GM23338 (cell line): ENCODE data around the gene ADCY1. TPM values are rescaled to one million over a fixed set of nuclear protein-coding genes. Genes with fewer than 3 reads are reported as not detected.

ENCODE experiments used
- ATAC-seq: fragments of 200-7000 bp; cut with Tn5 transposase; 3 replicates; pipeline ENCODE4 v1.9.1; 2020
- DNase-seq: peaks from one replicate; pipeline ENCODE4 v3.0.0-alpha.2; 2015; ENCODE audit warnings: low spot score
- H2AFZ ChIP-seq: fragments of 200-600 bp; sonication (generic); 2 replicates; pipeline ENCODE4 v1.8.0; 2016; ENCODE audit warnings: antibody characterized with exemption, mild to moderate bottlenecking, moderate library complexity
- H3F3A ChIP-seq: fragments of 200-600 bp; sonication (generic); replicated peaks from 2 replicates; pipeline ENCODE4 v1.8.0; 2017; ENCODE audit warnings: antibody characterized with exemption, mixed run types, low read depth
- H3K27ac ChIP-seq: fragments of 200-600 bp; sonication (generic); 2 replicates; pipeline ENCODE4 v1.6.1; 2016; ENCODE audit warnings: low read depth
- H3K27me3 ChIP-seq: fragments of 200-600 bp; sonication (generic); 2 replicates; pipeline ENCODE4 v1.8.0; 2016; ENCODE audit warnings: mild to moderate bottlenecking, mixed run types, moderate library complexity; ENCODE audit not compliant: insufficient read depth
- H3K36me3 ChIP-seq: fragments of 200-600 bp; sonication (generic); 2 replicates; pipeline ENCODE4 v1.8.0; 2016; ENCODE audit warnings: mild to moderate bottlenecking; ENCODE audit not compliant: insufficient read depth
- H3K4me1 ChIP-seq: fragments of 200-600 bp; sonication (generic); 2 replicates; pipeline ENCODE4 v1.8.0; 2016; ENCODE audit warnings: mild to moderate bottlenecking, moderate library complexity; ENCODE audit not compliant: insufficient read depth
- H3K4me2 ChIP-seq: fragments of 200-600 bp; sonication (generic); 2 replicates; pipeline ENCODE4 v1.7.1; 2017; ENCODE audit warnings: mixed run types
- H3K4me3 ChIP-seq: fragments of 200-600 bp; sonication (generic); 2 replicates; pipeline ENCODE4 v1.6.1; 2016; ENCODE audit warnings: mixed run types
- H3K79me2 ChIP-seq: fragments of 200-600 bp; sonication (generic); replicated peaks from 2 replicates; pipeline ENCODE4 v1.8.0; 2017; ENCODE audit warnings: mild to moderate bottlenecking; ENCODE audit not compliant: insufficient read depth
- H3K9me2 ChIP-seq: fragments of 200-600 bp; sonication (generic); 2 replicates; pipeline ENCODE4 v1.8.0; 2017; ENCODE audit not compliant: insufficient read depth
- H4K20me1 ChIP-seq: fragments of 200-600 bp; sonication (generic); replicated peaks from 2 replicates; pipeline ENCODE4 v1.8.0; 2017; ENCODE audit warnings: mild to moderate bottlenecking; ENCODE audit not compliant: insufficient read depth
- H3K27ac Mint-ChIP-seq: 2 replicates; pipeline ENCODE4 v1.8.0; 2020; ENCODE audit warnings: inconsistent platforms, mild to moderate bottlenecking, moderate library complexity, mixed read lengths
- H3K27me3 Mint-ChIP-seq: 3 replicates; pipeline ENCODE4 v1.8.0; 2022; ENCODE audit warnings: low read depth, mild to moderate bottlenecking, moderate library complexity, mixed read lengths, inconsistent platforms; ENCODE audit not compliant: insufficient read depth, poor library complexity
- H3K36me3 Mint-ChIP-seq: 3 replicates; pipeline ENCODE4 v1.8.0; 2021; ENCODE audit warnings: low read depth, mild to moderate bottlenecking, inconsistent platforms, moderate library complexity, mixed read lengths
- H3K4me1 Mint-ChIP-seq: 3 replicates; pipeline ENCODE4 v1.8.0; 2020; ENCODE audit warnings: mild to moderate bottlenecking, inconsistent platforms, mixed read lengths
- H3K4me3 Mint-ChIP-seq: 3 replicates; pipeline ENCODE4 v1.8.0; 2021; ENCODE audit warnings: moderate library complexity, mild to moderate bottlenecking, inconsistent platforms, mixed read lengths
- H3K9me3 Mint-ChIP-seq: 3 replicates; pipeline ENCODE4 v1.8.0; 2020; ENCODE audit warnings: moderate library complexity, mild to moderate bottlenecking, inconsistent platforms, mixed read lengths
- EZH2phosphoT487 ChIP-seq: fragments of 200-600 bp; sonication (generic); IDR thresholded peaks from one replicate; pipeline ENCODE4 v1.8.1; 2018; ENCODE audit warnings: antibody characterized with exemption; ENCODE audit not compliant: unreplicated experiment
- NANOG ChIP-seq: IDR thresholded peaks from 2 replicates; pipeline ENCODE4 v1.6.1; 2016; ENCODE audit warnings: antibody characterized with exemption, borderline replicate concordance
- STAT1 ChIP-seq: IDR thresholded peaks from one replicate; pipeline ENCODE4 v1.6.1; 2016; ENCODE audit warnings: antibody characterized with exemption; ENCODE audit not compliant: unreplicated experiment
- ZNF114 ChIP-seq: fragments of 250-450 bp; sonication (Bioruptor Pico); IDR thresholded peaks from 2 replicates; pipeline ENCODE4 v1.5.0; 2020; ENCODE audit warnings: mild to moderate bottlenecking, moderate library complexity
- ZNF331 ChIP-seq: fragments of 250-450 bp; sonication (Bioruptor Pico); IDR thresholded peaks from 2 replicates; pipeline ENCODE4 v1.5.0; 2020; ENCODE audit warnings: low read depth, mild to moderate bottlenecking, moderate library complexity
- polyA plus RNA-seq: library from polyadenylated mRNA; unstranded; fragments of >200 nt; fragmentation: Nextera tagmentation; extraction: Ambion mirVana; gene quantifications from 2 replicates; pipeline ENCODE4 v1.2.1, GENCODE V29; 2016
- total RNA-seq: library from RNA; depleted of rRNA; stranded (reverse); fragments of >200 nt; shearing (Covaris generic); gene quantifications from 2 replicates; pipeline ENCODE4 v1.2.3, GENCODE V29; 2014
- TF ChIP-seq, protein P1 (sequence below), 2 experiments: fragments of 200-600 bp in 1 of 2; sonication (generic) in 1 of 2; conservative IDR thresholded peaks; 2 replicates each; pipeline versions ENCODE4 v1.5.1 to v1.6.1; 2016 to 2017; ENCODE audit warnings: antibody characterized with exemption in 2 of 2, low read depth in 2 of 2, mild to moderate bottlenecking in 2 of 2, moderate library complexity in 1 of 2
- TF ChIP-seq, protein P2 (sequence below): IDR thresholded peaks from one replicate; pipeline ENCODE4 v1.6.1; 2018; ENCODE audit warnings: antibody characterized with exemption; ENCODE audit not compliant: unreplicated experiment

Gene ADCY1
- total and polyA plus RNA-seq, 2 experiments from 2014 or later: 2.3 to 18.7 TPM

DNA sequence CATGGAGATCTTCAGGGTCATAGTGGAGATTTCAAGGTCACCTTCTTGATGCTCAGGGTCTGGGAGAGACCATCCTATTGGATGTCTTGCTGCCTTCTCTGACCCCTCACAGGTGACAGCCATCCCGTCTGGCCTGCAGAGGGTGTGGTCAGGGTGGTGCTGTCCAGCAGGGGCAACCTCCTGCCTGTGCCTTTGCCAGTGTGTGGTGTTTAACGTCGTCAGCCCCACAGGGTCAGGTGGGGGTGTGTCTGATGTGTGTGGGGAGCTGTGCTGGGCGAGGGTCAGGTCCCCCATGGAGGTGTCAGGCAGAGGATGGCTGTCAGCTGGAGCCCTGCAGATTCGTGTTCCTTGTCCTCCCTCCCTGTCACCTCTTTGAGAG lies 16.5 kb downstream of the ADCY1 start:
- H3K27me3 Mint-ChIP-seq: peaks cover 8% of the 10 kb centered on the region
- ATAC-seq (peak; percentile 36), DNase-seq (no peak)
- no peaks in the 10 kb centered on the region for H3K27me3 ChIP-seq
- H3K36me3 Mint-ChIP-seq: no peaks in the 10 kb centered on the region; the same call in 1 of the 3 replicates
- H3K4me2 ChIP-seq: no peak overlapping the region
- H3K36me3 ChIP-seq: no peaks in the 10 kb centered on the region
- no peaks in the 10 kb centered on the region for H3K9me3 Mint-ChIP-seq
- TF ChIP-seq ZNF114 (no peak), STAT1 (no peak), NANOG (no peak)
- TF ChIP-seq, protein P1, sequence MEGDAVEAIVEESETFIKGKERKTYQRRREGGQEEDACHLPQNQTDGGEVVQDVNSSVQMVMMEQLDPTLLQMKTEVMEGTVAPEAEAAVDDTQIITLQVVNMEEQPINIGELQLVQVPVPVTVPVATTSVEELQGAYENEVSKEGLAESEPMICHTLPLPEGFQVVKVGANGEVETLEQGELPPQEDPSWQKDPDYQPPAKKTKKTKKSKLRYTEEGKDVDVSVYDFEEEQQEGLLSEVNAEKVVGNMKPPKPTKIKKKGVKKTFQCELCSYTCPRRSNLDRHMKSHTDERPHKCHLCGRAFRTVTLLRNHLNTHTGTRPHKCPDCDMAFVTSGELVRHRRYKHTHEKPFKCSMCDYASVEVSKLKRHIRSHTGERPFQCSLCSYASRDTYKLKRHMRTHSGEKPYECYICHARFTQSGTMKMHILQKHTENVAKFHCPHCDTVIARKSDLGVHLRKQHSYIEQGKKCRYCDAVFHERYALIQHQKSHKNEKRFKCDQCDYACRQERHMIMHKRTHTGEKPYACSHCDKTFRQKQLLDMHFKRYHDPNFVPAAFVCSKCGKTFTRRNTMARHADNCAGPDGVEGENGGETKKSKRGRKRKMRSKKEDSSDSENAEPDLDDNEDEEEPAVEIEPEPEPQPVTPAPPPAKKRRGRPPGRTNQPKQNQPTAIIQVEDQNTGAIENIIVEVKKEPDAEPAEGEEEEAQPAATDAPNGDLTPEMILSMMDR (conservative IDR thresholded peaks at IDR 0.05; ENCODE audit: low read depth in 2 of 2): no peak
- TF ChIP-seq, protein P2, sequence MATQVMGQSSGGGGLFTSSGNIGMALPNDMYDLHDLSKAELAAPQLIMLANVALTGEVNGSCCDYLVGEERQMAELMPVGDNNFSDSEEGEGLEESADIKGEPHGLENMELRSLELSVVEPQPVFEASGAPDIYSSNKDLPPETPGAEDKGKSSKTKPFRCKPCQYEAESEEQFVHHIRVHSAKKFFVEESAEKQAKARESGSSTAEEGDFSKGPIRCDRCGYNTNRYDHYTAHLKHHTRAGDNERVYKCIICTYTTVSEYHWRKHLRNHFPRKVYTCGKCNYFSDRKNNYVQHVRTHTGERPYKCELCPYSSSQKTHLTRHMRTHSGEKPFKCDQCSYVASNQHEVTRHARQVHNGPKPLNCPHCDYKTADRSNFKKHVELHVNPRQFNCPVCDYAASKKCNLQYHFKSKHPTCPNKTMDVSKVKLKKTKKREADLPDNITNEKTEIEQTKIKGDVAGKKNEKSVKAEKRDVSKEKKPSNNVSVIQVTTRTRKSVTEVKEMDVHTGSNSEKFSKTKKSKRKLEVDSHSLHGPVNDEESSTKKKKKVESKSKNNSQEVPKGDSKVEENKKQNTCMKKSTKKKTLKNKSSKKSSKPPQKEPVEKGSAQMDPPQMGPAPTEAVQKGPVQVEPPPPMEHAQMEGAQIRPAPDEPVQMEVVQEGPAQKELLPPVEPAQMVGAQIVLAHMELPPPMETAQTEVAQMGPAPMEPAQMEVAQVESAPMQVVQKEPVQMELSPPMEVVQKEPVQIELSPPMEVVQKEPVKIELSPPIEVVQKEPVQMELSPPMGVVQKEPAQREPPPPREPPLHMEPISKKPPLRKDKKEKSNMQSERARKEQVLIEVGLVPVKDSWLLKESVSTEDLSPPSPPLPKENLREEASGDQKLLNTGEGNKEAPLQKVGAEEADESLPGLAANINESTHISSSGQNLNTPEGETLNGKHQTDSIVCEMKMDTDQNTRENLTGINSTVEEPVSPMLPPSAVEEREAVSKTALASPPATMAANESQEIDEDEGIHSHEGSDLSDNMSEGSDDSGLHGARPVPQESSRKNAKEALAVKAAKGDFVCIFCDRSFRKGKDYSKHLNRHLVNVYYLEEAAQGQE: peak; percentile 56
- no peak overlapping the region for H2AFZ ChIP-seq
- H3K4me3 ChIP-seq: no peak overlapping the region
- no peak overlapping the region for H3K27ac ChIP-seq
- peaks cover 28% of the 10 kb centered on the region for H3K4me1 Mint-ChIP-seq
- H3K9me2 ChIP-seq: no peaks in the 10 kb centered on the region
- H3K27ac Mint-ChIP-seq: no peak overlapping the region; the same call in 1 of the 2 replicates
- H3K79me2 ChIP-seq: peaks cover 19% of the 10 kb centered on the region; the same call in 1 of the 2 replicates
- H3K4me1 ChIP-seq: no peaks in the 10 kb centered on the region
- no peak overlapping the region for H3K4me3 Mint-ChIP-seq
- no peaks in the 10 kb centered on the region for H4K20me1 ChIP-seq
- no peaks in the 10 kb centered on the region for H3F3A ChIP-seq

GRCh38 chr7:45591101-45591906 lies 17.1 kb downstream of the ADCY1 start:
- Mint-ChIP-seq H3K27ac (no peak overlapping the region), H3K4me3 (no peak overlapping the region), H3K9me3 (no peaks in the 10 kb centered on the region), H3K36me3 (no peaks in the 10 kb centered on the region; the same call in 1 of the 3 replicates), H3K27me3 (peaks cover 6% of the 10 kb centered on the region), H3K4me1 (peaks cover 30% of the 10 kb centered on the region)
- Histone ChIP-seq H3K27me3 (no peaks in the 10 kb centered on the region), H3K27ac (no peak overlapping the region), H2AFZ (no peak overlapping the region), H4K20me1 (no peaks in the 10 kb centered on the region), H3K36me3 (no peaks in the 10 kb centered on the region), H3F3A (no peaks in the 10 kb centered on the region), H3K4me2 (no peak overlapping the region), H3K4me3 (no peak overlapping the region), H3K79me2 (peaks cover 19% of the 10 kb centered on the region; the same call in 1 of the 2 replicates), H3K9me2 (no peaks in the 10 kb centered on the region), H3K4me1 (no peaks in the 10 kb centered on the region)
- no peak for DNase-seq
- ATAC-seq: no peak
- TF ChIP-seq ZNF331: no peak
- TF ChIP-seq EZH2phosphoT487: no peak
